GM19240 (cell line): ENCODE data around the gene EPC1.
"Not testable (repeated sequence)": the region's sequence is repeated elsewhere in the genome, so short reads cannot be mapped to it uniquely, and the experiment has no call there.

Experiments used
- DNase-seq: peaks from one replicate; pipeline ENCODE4 v3.0.0; 2011; ENCODE audit warnings: low spot score; ENCODE audit not compliant: insufficient read length

EPC1 gene

GRCh38 chr10:32293581-32293980, 53.4 kb downstream of the EPC1 start:
- DNase-seq = no peak

GRCh38 chr10:32279795-32280194, 67.2 kb downstream of the EPC1 start:
- no peak for DNase-seq

- DNase-seq = no peak
Observed at GRCh38 chr10:32273336-32273735, 73.6 kb downstream of the EPC1 start.

DNA sequence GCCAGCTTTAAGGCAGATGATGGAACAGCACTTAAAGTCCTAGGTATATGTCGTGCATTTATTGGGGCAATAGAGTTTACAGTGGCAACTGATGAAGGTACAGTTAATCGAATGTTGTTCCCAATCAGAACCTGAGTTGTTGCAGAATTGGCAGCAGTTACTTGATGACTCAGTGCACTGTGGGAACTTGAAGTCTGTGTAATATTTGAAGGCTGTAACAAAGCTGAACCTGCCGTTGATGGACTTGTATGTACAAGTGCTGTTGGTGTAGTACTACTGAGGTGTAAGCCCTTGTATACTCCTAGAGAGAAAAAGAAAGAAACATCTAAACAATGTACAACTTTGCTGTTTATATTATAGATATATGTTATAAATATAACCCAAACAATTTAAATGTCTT, 75.3 kb downstream of the EPC1 start:
- no peak for DNase-seq

- DNase-seq = no peak
Observed at GRCh38 chr10:32269343-32270100, 77.4 kb downstream of the EPC1 start.

- DNase-seq = no peak
Observed at GRCh38 chr10:32268788-32269187, 78.2 kb downstream of the EPC1 start.

GRCh38 chr10:32266979-32267378, 80.0 kb downstream of the EPC1 start:
- DNase-seq = no peak

DNA sequence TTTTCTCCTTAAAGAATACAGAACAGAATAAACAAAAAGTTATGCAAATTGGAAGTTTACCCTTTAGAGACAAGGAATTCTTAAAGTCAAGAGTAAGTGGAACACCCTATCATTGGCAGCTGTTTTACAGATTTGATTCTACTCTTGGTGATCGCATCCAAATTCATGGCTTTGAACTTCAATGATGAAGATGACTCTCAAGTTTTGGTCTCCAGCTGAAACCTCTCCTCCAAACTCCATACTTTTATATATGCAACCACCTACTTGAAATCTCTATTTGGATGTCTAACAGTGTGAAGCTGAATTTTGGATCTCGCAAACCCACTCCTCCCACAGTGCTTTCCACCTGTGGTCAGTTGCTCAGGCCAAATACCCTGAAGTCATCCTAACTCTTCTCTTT, 80.4 kb downstream of the EPC1 start:
- no peak for DNase-seq

DNA sequence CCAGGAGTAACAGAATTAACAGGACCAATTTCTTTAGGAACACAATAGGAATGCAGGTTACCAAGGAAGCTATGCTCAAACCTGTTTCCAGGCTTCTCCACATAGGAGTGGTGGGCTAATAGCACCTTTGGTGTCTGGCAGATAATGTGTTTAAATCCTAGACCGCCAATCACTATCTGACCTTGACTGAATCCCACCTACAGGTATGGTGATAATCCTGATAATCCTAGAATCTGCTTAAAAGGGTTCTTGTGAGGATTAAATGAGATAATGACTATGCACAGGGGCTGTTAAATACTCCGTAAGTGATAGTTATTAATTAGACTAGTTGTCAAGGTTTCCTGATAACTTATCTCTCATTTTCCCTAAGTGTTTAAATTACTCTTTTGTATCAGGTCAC, 81.2 kb downstream of the EPC1 start:
- DNase-seq = no peak

DNA sequence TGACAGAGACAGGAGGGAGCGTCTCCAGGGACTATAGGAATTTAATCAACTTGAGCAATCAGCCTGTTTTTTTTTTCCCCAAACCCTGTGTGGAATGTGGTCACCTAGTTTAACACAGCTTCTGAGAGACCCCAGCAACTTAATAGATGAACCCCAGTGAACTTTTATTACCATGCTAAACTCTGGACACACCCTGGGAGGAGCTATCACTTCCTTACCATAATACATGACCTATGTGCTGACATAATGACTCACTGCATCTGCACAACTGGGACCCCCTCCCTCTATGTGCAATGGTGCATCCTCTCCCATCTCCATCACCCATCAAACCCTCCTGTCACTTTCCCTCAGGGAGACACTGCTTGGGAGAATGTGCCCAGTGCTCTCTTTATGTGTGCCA, 83.7 kb downstream of the EPC1 start:
- no peak for DNase-seq

GRCh38 chr10:32259551-32259950, 87.4 kb downstream of the EPC1 start:
- no peak for DNase-seq

DNA sequence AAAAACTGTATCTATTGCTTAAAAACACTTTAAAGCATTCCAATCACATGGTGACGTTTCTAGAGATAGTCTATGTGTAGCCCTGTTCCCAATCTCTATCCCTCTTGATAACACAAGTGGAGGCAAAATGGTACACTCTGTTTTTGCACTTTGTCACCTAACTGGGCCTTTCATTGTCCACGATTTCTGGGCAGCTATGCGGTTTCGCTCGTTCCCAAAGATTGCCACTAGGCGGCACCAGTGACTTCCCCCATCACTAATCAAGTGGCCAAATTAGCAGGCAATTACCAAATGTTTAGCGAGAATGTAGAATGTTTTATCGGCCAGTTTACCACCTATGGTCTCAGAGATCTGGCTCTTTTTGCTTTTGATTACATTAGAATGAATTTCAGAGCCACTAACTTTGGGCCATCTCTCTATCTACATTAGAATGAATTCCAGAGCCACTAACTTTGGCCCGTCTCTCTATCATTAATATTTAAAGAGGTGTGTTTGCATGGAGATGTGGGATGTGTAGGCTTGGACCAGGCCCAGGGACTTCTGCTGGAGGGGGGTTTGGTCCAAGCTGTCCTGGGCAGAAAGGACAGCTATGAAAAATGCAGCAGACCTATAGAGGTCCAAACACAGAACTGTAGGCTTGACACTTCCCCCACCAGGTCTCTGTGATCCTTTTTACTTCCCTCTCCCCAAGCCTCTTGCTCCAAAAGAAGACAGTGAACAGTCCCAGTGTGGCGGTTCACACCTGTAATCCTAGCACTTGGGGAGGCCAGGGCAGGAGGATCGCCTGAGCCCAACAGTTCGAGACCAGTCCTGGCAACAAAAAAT, 90.1 kb downstream of the EPC1 start:
- DNase-seq = peak; percentile 39

- DNase-seq = no peak
Observed at GRCh38 chr10:32253821-32254220, 93.1 kb downstream of the EPC1 start.

DNA sequence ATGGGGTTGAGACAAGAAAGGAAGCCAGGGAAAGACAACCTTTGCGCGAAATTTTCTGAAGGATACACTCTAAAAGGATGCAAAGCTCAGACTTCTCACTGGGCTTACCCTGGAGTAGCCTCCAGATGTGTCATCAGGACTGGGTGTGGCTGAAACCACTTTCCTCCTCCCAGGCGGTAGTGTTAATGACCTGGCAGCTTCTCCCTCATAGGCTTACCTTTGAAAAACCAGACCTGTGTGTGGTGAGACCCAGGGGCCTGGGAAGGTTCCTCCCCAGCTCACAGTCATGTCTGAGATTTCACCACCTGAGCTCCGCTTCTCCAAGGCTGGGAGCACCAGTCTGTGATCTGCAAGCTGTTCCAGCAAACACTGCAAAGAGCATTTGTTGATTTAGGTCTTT, 93.7 kb downstream of the EPC1 start:
- DNase-seq = no peak

- not testable (repeated sequence) for DNase-seq
Observed at GRCh38 chr10:32250489-32250888, 96.5 kb downstream of the EPC1 start.

DNA sequence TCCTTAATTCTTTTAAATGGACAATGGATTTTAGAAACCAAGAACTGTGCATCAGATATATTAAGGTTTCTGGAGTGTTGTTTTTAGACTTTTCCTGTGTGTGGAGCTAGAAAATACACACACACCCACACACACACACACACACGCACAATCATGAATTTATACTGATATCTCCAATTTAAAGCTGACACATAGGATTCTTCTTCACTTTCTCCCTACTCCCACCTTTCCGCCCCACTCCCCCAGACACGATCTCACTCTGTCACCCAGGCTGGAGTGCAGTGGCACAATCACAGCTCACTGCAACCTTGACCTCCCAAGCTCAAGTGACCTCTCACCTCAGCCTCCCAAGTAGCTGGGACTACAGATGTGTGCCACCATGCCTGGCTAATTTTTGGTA, 100.3 kb downstream of the EPC1 start:
- DNase-seq = no peak

- no peak for DNase-seq
Observed at GRCh38 chr10:32245760-32246159, 101.2 kb downstream of the EPC1 start.

DNA sequence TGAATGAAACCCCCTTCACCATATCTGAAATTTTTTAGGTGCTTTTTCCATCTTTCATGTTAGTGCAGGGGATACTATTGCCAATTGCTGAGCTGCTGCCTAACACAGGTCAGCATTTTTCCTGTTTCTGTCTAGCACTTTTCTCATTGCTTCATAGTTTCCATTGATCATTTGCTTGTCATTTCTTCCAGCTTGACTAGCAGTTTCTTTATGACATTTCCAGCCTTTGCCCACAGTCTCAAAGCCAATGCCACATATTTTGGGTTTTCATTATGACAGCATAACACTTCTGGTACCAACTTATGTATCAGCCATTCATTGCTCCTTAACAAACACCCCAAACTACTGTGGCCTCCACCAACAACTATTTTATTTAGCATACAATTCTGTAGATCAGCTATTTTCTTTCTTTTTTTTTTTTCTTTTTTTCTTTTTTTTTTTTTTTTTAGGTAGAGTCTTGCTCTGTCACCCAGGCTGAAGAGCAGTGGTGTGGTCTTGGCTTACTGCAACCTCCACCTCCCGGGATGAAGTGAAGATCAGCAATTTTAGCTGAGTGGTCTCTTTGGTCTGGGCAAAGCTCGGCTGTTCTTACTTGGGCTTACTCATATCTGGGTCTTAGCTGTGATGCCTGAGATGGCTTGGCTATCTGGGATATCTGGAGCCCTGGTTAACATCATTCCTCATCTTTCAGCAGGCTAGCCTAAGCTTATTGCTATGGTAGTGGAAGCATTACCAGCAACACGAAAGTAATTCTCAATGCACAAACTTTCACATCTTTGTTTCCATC, 102.3 kb downstream of the EPC1 start:
- no peak for DNase-seq

DNA sequence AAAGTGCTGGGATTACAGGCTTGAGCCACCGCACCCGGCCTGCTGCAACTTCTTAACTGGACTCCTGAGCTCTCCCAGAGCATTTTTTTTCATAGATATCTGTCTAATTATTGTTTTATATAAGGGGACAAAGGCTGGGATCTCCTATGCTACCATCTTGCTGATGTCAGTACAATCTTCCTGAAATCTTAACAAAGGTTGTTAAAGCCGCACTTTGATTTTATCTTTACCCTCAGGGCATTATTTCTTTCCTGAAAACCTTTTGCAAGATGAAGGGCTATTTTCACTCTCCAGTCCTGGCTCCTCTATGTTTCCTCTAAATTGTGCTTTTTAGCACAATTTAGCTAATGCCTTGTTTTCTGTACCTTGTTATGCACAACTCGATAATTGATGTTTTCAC, 102.9 kb downstream of the EPC1 start:
- DNase-seq = no peak

- no peak for DNase-seq
Observed at GRCh38 chr10:32241946-32242345, 105.0 kb downstream of the EPC1 start.

GRCh38 chr10:32240471-32240870, 106.5 kb downstream of the EPC1 start:
- DNase-seq = no peak

GRCh38 chr10:32239769-32240168, 107.2 kb downstream of the EPC1 start:
- DNase-seq = no peak
